ENCODE results near the gene AHDC1. TPM values are rescaled to one million over a fixed set of nuclear protein-coding genes. Genes with fewer than 3 reads are reported as not detected.

The AHDC1 gene
- total RNA-seq, 4 donors from 2014 or later = 14.7 to 54.3 (median 35.4) TPM

DNA sequence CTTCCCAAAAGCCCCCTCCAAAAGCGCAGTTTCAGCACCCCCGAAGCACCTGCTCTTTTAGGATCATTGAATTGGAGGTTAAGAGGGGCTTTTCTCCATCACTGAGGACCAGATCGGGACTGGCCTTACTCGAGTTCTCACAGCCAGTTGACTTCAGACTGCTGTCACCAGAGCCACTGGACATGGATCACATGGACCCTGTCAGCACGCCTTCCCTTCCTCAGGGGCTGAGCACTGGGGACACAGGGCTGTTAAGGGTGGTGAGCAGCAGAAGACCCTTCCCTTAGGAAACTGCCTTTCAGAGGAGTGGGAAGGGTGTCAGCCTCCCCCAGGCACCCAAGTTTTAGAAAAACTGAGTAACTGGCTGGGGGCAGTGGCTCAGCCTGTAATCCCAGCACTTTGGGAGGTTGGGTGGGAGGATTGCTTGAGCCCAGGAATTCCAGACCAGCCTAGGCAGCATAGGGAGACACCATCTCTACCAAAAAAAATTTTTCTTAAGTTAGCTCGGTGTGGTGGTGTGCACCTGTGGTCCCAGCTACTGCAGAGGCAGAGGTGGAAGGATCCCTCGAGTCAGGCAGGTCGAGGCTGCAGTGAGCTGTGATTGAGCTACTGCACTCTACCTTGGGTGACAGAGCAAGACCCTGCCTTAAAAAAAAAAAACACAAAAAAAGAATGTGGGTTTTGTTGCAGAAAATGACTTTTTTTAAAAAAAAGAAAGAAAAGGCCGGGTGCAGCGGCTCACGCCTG, 31.6 kb upstream of the AHDC1 start:
- H3K27ac ChIP-seq (replicated peaks in 1 of 4) = peak overlapping the region; percentile 60 to 72 (median 68)
- TF ChIP-seq POLR2A (IDR thresholded peaks at IDR 0.05; ENCODE audit: low read depth) = no peak
- no peak for TF ChIP-seq POLR2AphosphoS5 (IDR thresholded peaks at IDR 0.05)
- no peak for TF ChIP-seq EP300 (IDR thresholded peaks at IDR 0.05)
- TF ChIP-seq, protein P1, sequence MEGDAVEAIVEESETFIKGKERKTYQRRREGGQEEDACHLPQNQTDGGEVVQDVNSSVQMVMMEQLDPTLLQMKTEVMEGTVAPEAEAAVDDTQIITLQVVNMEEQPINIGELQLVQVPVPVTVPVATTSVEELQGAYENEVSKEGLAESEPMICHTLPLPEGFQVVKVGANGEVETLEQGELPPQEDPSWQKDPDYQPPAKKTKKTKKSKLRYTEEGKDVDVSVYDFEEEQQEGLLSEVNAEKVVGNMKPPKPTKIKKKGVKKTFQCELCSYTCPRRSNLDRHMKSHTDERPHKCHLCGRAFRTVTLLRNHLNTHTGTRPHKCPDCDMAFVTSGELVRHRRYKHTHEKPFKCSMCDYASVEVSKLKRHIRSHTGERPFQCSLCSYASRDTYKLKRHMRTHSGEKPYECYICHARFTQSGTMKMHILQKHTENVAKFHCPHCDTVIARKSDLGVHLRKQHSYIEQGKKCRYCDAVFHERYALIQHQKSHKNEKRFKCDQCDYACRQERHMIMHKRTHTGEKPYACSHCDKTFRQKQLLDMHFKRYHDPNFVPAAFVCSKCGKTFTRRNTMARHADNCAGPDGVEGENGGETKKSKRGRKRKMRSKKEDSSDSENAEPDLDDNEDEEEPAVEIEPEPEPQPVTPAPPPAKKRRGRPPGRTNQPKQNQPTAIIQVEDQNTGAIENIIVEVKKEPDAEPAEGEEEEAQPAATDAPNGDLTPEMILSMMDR (IDR thresholded peaks at IDR 0.05) = no peak
- DNase-seq (ENCODE audit: extremely low spot score) = no peak
- intact Hi-C loops (cut with DNase I) = no loop called here
- H3K4me1 ChIP-seq = peaks cover 40 to 44% (median 41%) of the 10 kb centered on the region in 4 donors
- 85% methylated on average over 11 of the region's 11 CpGs for WGBS
- no peaks in the 10 kb centered on the region for H3K9me3 ChIP-seq
- peaks cover 0 to 27% (median 8%) of the 10 kb centered on the region in 4 donors for H3K27me3 ChIP-seq
- peak overlapping the region; percentile 51 to 64 (median 55) for H3K4me3 ChIP-seq
- H3K36me3 ChIP-seq = no peaks in the 10 kb centered on the region

GRCh38 chr1:27634985-27635367, 31.0 kb upstream of the AHDC1 start, which contains the start of gene FGR:
TSS of gene FGR (minus strand) at chr1:27635185. CDS start at chr1:27623916, 11,269 bp downstream.
- Histone ChIP-seq H3K4me3 (peak within 1 kb of the TSS; percentile 51 to 64 (median 55)), H3K27me3 (peaks cover 0 to 27% (median 8%) of the 10 kb centered on the region in 4 donors), H3K4me1 (peaks cover 45 to 50% (median 46%) of the 10 kb centered on the region in 4 donors), H3K36me3 (no peaks in the 10 kb centered on the region), H3K27ac (replicated peaks in 1 of 4) (peak within 1 kb of the TSS; percentile 60 to 72 (median 68)), H3K9me3 (no peaks in the 10 kb centered on the region)
- intact Hi-C loops (cut with DNase I) = no loop called here
- whole genome bisulfite sequencing = 47% methylated on average over 19 of the region's 28 CpGs
- DNase-seq (ENCODE audit: extremely low spot score) = no peak
- TF ChIP-seq, protein P1 (IDR thresholded peaks at IDR 0.05) = no peak
- no peak for TF ChIP-seq POLR2AphosphoS5 (IDR thresholded peaks at IDR 0.05)
- no peak for TF ChIP-seq EP300 (IDR thresholded peaks at IDR 0.05)
- TF ChIP-seq POLR2A (IDR thresholded peaks at IDR 0.05; ENCODE audit: low read depth) = no peak

DNA sequence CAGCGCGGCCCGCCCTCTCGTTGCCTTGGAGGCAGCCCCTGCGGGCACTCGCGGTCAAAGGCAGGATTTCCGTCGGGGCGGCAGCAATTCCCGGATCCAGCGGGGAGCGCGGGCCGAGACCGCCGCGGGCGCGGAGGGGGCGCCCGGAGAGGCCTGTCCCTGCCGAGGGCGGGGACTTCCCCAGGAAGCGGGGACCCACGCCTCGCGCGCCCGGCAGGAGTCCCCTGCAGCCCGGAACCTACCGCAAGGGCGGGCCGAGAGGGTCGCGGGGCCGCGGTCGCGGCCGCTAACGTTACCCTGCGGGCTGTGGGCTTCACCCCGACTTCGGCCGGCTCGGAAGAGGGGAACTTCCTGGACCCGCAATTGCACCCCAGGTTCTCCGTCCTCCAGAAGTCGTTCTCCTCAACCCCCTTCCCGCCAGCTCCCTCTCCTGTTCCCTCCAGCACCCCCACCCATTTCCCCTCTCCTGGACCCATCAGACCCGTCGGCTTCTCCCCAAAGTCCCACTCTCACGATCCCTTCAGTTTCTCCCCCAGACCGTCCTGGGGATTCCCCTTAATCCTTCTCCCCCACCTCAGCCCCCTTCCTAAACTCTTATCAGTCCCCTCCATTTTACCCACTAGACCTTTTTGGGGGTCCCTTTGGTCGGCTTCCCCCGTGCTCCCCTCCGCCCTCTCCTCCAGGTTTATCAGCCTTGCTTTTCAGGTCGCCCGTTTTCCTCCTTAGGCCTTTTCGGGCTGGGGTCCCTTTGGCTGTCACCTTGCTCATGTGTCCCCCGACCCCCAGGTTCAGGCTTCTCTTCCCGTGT, 30.4 kb upstream of the AHDC1 start:
- no peaks in the 10 kb centered on the region for H3K9me3 ChIP-seq
- peaks cover 0 to 27% (median 8%) of the 10 kb centered on the region in 4 donors for H3K27me3 ChIP-seq
- intact Hi-C loops (cut with DNase I) = no loop called here
- peak overlapping the region; percentile 51 to 64 (median 55) for H3K4me3 ChIP-seq
- H3K36me3 ChIP-seq = no peaks in the 10 kb centered on the region
- no peak for TF ChIP-seq EP300 (IDR thresholded peaks at IDR 0.05)
- TF ChIP-seq, protein P1 (IDR thresholded peaks at IDR 0.05) = peak in 1 of 3 experiments; percentile 15
- TF ChIP-seq POLR2A (IDR thresholded peaks at IDR 0.05; ENCODE audit: low read depth) = no peak
- TF ChIP-seq POLR2AphosphoS5 (IDR thresholded peaks at IDR 0.05) = peak; percentile 47 to 58
- peaks cover 49 to 56% (median 51%) of the 10 kb centered on the region in 4 donors for H3K4me1 ChIP-seq
- DNase-seq (ENCODE audit: extremely low spot score) = no peak
- H3K27ac ChIP-seq (replicated peaks in 1 of 4) = peak overlapping the region; percentile 60 to 72 (median 68)
- 17% methylated on average over 33 of the region's 63 CpGs for WGBS

GRCh38 chr1:27633640-27634176, 29.8 kb upstream of the AHDC1 start:
- Histone ChIP-seq H3K27me3 (peaks cover 0 to 27% (median 8%) of the 10 kb centered on the region in 4 donors), H3K9me3 (no peaks in the 10 kb centered on the region), H3K4me1 (peaks cover 50 to 63% (median 58%) of the 10 kb centered on the region in 4 donors), H3K27ac (replicated peaks in 1 of 4) (peak overlapping the region; percentile 60 to 72 (median 68)), H3K4me3 (peak overlapping the region; percentile 51 to 64 (median 55)), H3K36me3 (no peaks in the 10 kb centered on the region)
- DNase-seq (ENCODE audit: extremely low spot score) = no peak
- intact Hi-C loops (cut with DNase I) = no loop called here
- 65% methylated on average over 5 of the region's 17 CpGs for WGBS
- TF ChIP-seq POLR2A (IDR thresholded peaks at IDR 0.05; ENCODE audit: low read depth) = no peak
- TF ChIP-seq POLR2AphosphoS5 (IDR thresholded peaks at IDR 0.05) = no peak
- TF ChIP-seq, protein P1 (IDR thresholded peaks at IDR 0.05) = no peak
- no peak for TF ChIP-seq EP300 (IDR thresholded peaks at IDR 0.05)

Data from esophagus muscularis mucosa (tissue), 4 donors.